D341Med (cell line): ENCODE measurements around the gene EOGT.
A peak's percentile ranks its signal among the peaks of the same experiment; 100 is the strongest.

ENCODE experiments used
- DNase-seq: peaks from one replicate; pipeline ENCODE4 v3.0.0; 2012; ENCODE audit warnings: low spot score

Gene EOGT

GRCh38 chr3:69013253-69014021 lies at the start of gene EOGT:
EOGT (minus strand) TSS chr3:69013684; CDS start chr3:69009846, 3,838 bp downstream.
- DNase-seq = peak; percentile 94

GRCh38 chr3:69059688-69060087 lies 46.2 kb upstream of the EOGT start:
- no peak for DNase-seq

- DNase-seq = no peak
These were observed 45.4 kb upstream of the EOGT start for GRCh38 chr3:69058947-69059224.

- no peak for DNase-seq
These were observed 44.9 kb upstream of the EOGT start for GRCh38 chr3:69058180-69058946.

GRCh38 chr3:69052472-69052898 lies 39.0 kb upstream of the EOGT start:
- peak; percentile 14 for DNase-seq

GRCh38 chr3:69051756-69052471 lies 38.4 kb upstream of the EOGT start, which contains the start of gene TMF1:
TMF1 (minus strand) TSS chr3:69052333; CDS start chr3:69052086, 247 bp downstream.
- peak; percentile 96 for DNase-seq

GRCh38 chr3:69048990-69049389 lies 35.5 kb upstream of the EOGT start:
- DNase-seq = no peak

GRCh38 chr3:69044608-69045007 lies 31.1 kb upstream of the EOGT start:
- DNase-seq = no peak

- no peak for DNase-seq
These were observed 20.0 kb upstream of the EOGT start for GRCh38 chr3:69033470-69033869.

GRCh38 chr3:69032737-69033136 lies 19.3 kb upstream of the EOGT start:
- DNase-seq = no peak

- no peak for DNase-seq
These were observed 18.7 kb upstream of the EOGT start for GRCh38 chr3:69032142-69032541.

GRCh38 chr3:69031635-69032034 lies 18.2 kb upstream of the EOGT start:
- no peak for DNase-seq

- DNase-seq = no peak
These were observed 7.4 kb upstream of the EOGT start for GRCh38 chr3:69020857-69021256.

GRCh38 chr3:69020424-69020823 lies 6.9 kb upstream of the EOGT start:
- no peak for DNase-seq

- no peak for DNase-seq
These were observed 3.4 kb upstream of the EOGT start for GRCh38 chr3:69016901-69017300.

GRCh38 chr3:69016102-69016501 lies 2.6 kb upstream of the EOGT start:
- no peak for DNase-seq

- no peak for DNase-seq
These were observed 617 bp upstream of the EOGT start for GRCh38 chr3:69014022-69014580.

- no peak for DNase-seq
These were observed 658 bp downstream of the EOGT start for GRCh38 chr3:69012800-69013252.

- peak; percentile 62 for DNase-seq
These were observed 1.2 kb downstream of the EOGT start for GRCh38 chr3:69012100-69012799.

- DNase-seq = no peak
These were observed 2.3 kb downstream of the EOGT start for GRCh38 chr3:69011096-69011730.
